GM18508 (cell line): ENCODE data around the gene OR52B6.
A peak's percentile ranks its signal among the peaks of the same experiment; 100 is the strongest.
"Not testable (repeated sequence)": the region's sequence is repeated elsewhere in the genome, so short reads cannot be mapped to it uniquely, and the experiment has no call there.

ENCODE experiments used
- ATAC-seq: cut with Tn5 transposase; IDR thresholded peaks from one replicate; pipeline ENCODE4 v1.9.1; 2021; ENCODE audit warnings: moderate number of reproducible peaks; ENCODE audit not compliant: insufficient read depth, unreplicated experiment

The OR52B6 gene

GRCh38 chr11:5592615-5593014 is 11.9 kb downstream of the OR52B6 start:
- ATAC-seq, result no peak

GRCh38 chr11:5593146-5593545 is 12.5 kb downstream of the OR52B6 start:
- ATAC-seq, result no peak

GRCh38 chr11:5596607-5597201 is 16.0 kb downstream of the OR52B6 start, which contains the start of gene TRIM6:
Gene TRIM6, plus strand, starts transcription at chr11:5596637. Its CDS starts 261 bp downstream, at chr11:5596898.
- ATAC-seq, result no peak

GRCh38 chr11:5597953-5598352 is 17.3 kb downstream of the OR52B6 start:
- ATAC-seq, result no peak

GRCh38 chr11:5600374-5600851 is 19.7 kb downstream of the OR52B6 start:
- peak; percentile 79 for ATAC-seq

GRCh38 chr11:5602791-5603190 is 22.1 kb downstream of the OR52B6 start:
- not testable (repeated sequence) for ATAC-seq

- ATAC-seq, result no peak
These were observed 22.6 kb downstream of the OR52B6 start for GRCh38 chr11:5603326-5603725.

- no peak for ATAC-seq
These were observed 24.2 kb downstream of the OR52B6 start for GRCh38 chr11:5604896-5605295.

GRCh38 chr11:5605849-5606248 is 25.2 kb downstream of the OR52B6 start:
- ATAC-seq, result no peak

- ATAC-seq, result no peak
These were observed 28.1 kb downstream of the OR52B6 start for GRCh38 chr11:5608808-5609207.

- ATAC-seq, result no peak
These were observed 29.8 kb downstream of the OR52B6 start for GRCh38 chr11:5610446-5610845.

GRCh38 chr11:5611627-5612026 is 30.9 kb downstream of the OR52B6 start:
- no peak for ATAC-seq

GRCh38 chr11:5618807-5619206 is 38.1 kb downstream of the OR52B6 start:
- ATAC-seq, result no peak

- ATAC-seq, result no peak
These were observed 40.2 kb downstream of the OR52B6 start for GRCh38 chr11:5620651-5621521.

- ATAC-seq, result no peak
These were observed 40.9 kb downstream of the OR52B6 start for GRCh38 chr11:5621580-5621979.

- ATAC-seq, result no peak
These were observed 42.1 kb downstream of the OR52B6 start for GRCh38 chr11:5622802-5623201.

GRCh38 chr11:5624489-5625279 is 44.0 kb downstream of the OR52B6 start, which contains the start of gene TRIM34:
Gene TRIM34, plus strand, starts transcription at chr11:5625001. Its CDS starts 7,331 bp downstream, at chr11:5632332.
- peak; percentile 98 for ATAC-seq

- no peak for ATAC-seq
These were observed 44.6 kb downstream of the OR52B6 start for GRCh38 chr11:5625281-5625680.

GRCh38 chr11:5626196-5626595 is 45.5 kb downstream of the OR52B6 start:
- no peak for ATAC-seq

- ATAC-seq, result no peak
These were observed 50.7 kb downstream of the OR52B6 start for GRCh38 chr11:5631417-5631816.
